Left lung (tissue), 10 donors: ENCODE data around the gene C6orf47. TPM values are rescaled to one million over a fixed set of nuclear protein-coding genes. Genes with fewer than 3 reads are reported as not detected.

ENCODE experiments used
- ATAC-seq: fragments of 200-7000 bp; cut with Tn5 transposase; one replicate; pipeline ENCODE4 v1.9.1; 2020; ENCODE audit warnings: moderate library complexity
- DNase-seq, 4 donors: peaks; one replicate each; pipeline ENCODE4 v3.0.0-alpha.2; 2013 to 2020
- H3K27ac ChIP-seq, 2 donors: fragments of 200-600 bp; sonication (generic) in 1 of 2; one replicate each; pipeline versions ENCODE4 v1.5.0 to v1.8.0; 2020 to 2021
- H3K27me3 ChIP-seq, 2 donors: fragments of 200-600 bp; sonication (generic) in 1 of 2; one replicate each; pipeline versions ENCODE4 v1.5.0 to v1.8.0; 2020 to 2021
- H3K36me3 ChIP-seq, 2 donors: fragments of 200-600 bp; sonication (generic) in 1 of 2; one replicate each; pipeline versions ENCODE4 v1.5.0 to v1.8.0; 2020 to 2021
- H3K4me1 ChIP-seq, 2 donors: fragments of 200-600 bp; one replicate each; pipeline ENCODE4 v1.8.0; 2021
- H3K4me3 ChIP-seq, 2 donors: fragments of 200-600 bp; sonication (generic) in 1 of 2; one replicate each; pipeline versions ENCODE4 v1.5.0 to v1.8.0; 2020 to 2021; ENCODE audit warnings: mild to moderate bottlenecking in 1 of 2
- H3K9me3 ChIP-seq, 2 donors: fragments of 200-600 bp; sonication (generic) in 1 of 2; one replicate each; pipeline versions ENCODE4 v1.5.0 to v1.8.0; 2020 to 2021
- CTCF ChIP-seq, 2 donors: fragments of 200-600 bp; sonication (generic) in 1 of 2; IDR thresholded peaks; one replicate each; pipeline versions ENCODE4 v1.5.0 to v1.8.0; 2021; ENCODE audit warnings: antibody characterized with exemption in 2 of 2
- intact Hi-C, 2 donors: fragments of 100-400 bp; cut with DNase I; formaldehyde crosslinking; loops; one replicate each; pipeline versions ENCODE4 v1.11.2 to v1.14.2; 2022
- polyA plus RNA-seq, 6 donors: library from polyadenylated mRNA; unstranded; fragments of 120-200 nt; gene quantifications; one replicate each; pipeline ENCODE4 v1.2.1, GENCODE V29; 2013; ENCODE audit not compliant: insufficient read length in 6 of 6
- total RNA-seq, 2 donors: library from RNA; stranded (reverse); fragmentation: NEBNext Ultra II Directional; extraction: Animal tissue kit (Norgen Biotek cat#: 25700); gene quantifications; one replicate each; pipeline ENCODE4 v1.2.1, GENCODE V29; 2021
- donor health status: DM: no; HTN: yes; CAD: no.
- donor health status: DM: no; HTN: no; CAD: no.

The C6orf47 gene
- total and polyA plus RNA-seq, 8 donors, result 15.3 to 23.8 (median 18.2) TPM

DNA sequence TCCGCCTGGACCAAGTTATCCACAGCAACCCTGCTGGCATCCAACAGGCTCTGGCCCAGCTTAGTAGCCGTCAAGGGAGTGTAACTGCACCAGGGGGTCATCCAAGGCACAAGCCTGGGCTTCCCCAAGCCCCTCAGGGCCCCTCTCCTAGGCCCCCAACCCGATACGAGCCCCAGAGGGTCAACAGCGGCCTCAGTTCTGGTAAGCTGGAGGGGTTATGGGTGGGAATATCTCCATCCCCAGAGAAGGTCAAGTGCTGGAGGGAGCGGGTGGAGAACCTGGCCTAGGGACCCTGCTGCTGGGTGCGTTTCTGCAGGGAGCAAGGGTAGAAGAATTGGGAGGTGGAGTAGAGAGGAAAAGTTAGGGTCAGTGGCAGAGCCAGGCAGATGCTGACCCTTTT lies 27.1 kb downstream of the C6orf47 start:
- no peak for ATAC-seq
- no peak for DNase-seq
- Histone ChIP-seq H3K27me3 (no peaks in the 10 kb centered on the region), H3K4me3 (no peak overlapping the region), H3K4me1 (no peaks in the 10 kb centered on the region), H3K27ac (no peak overlapping the region), H3K9me3 (no peaks in the 10 kb centered on the region), H3K36me3 (peaks cover 8 to 100% of the 10 kb centered on the region in 2 donors)
- no peak for TF ChIP-seq CTCF (IDR thresholded peaks at IDR 0.05)
- intact Hi-C loops, result no loop called here

- intact Hi-C loops, result no loop called here
- Histone ChIP-seq H3K4me3 (no peak overlapping the region), H3K36me3 (peaks cover 8 to 100% of the 10 kb centered on the region in 2 donors), H3K27me3 (no peaks in the 10 kb centered on the region), H3K9me3 (no peaks in the 10 kb centered on the region), H3K4me1 (no peaks in the 10 kb centered on the region), H3K27ac (no peak overlapping the region)
- ATAC-seq (peak; percentile 5), DNase-seq (no peak)
- no peak for TF ChIP-seq CTCF (IDR thresholded peaks at IDR 0.05)
Measured at GRCh38 chr6:31632279-31632946, 28.2 kb downstream of the C6orf47 start.

- TF ChIP-seq CTCF (IDR thresholded peaks at IDR 0.05), result no peak
Measured at GRCh38 chr6:31631681-31632278, 28.8 kb downstream of the C6orf47 start.

DNA sequence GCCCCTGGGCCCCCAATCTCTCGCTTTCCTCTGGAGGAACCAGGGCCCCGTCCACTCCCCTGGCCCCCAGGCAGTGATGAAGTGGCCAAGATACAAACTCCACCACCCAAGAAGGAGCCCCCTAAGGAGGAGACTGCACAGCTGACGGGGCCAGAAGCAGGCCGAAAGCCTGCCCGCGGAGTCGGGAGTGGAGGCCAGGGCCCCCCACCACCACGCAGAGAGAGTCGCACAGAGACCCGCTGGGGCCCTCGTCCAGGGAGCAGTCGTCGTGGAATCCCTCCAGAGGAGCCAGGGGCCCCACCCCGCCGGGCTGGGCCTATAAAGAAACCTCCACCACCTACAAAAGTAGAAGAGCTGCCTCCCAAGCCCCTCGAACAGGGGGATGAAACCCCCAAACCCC lies 29.4 kb downstream of the C6orf47 start:
- no peak for ATAC-seq
- Histone ChIP-seq H3K27ac (no peak overlapping the region), H3K27me3 (no peaks in the 10 kb centered on the region), H3K36me3 (peaks cover 8 to 100% of the 10 kb centered on the region in 2 donors), H3K4me1 (no peaks in the 10 kb centered on the region), H3K4me3 (no peak overlapping the region), H3K9me3 (no peaks in the 10 kb centered on the region)
- intact Hi-C loops, result no loop called here
- TF ChIP-seq CTCF (IDR thresholded peaks at IDR 0.05), result no peak
- no peak for DNase-seq

More at GRCh38 chr6:31631681-31632278, 28.8 kb downstream of the C6orf47 start:
- H3K4me1 ChIP-seq, result no peaks in the 10 kb centered on the region
- ATAC-seq (peak; percentile 10), DNase-seq (no peak)
- no peaks in the 10 kb centered on the region for H3K9me3 ChIP-seq
- intact Hi-C loops, result no loop called here
- H3K27ac ChIP-seq, result no peak overlapping the region
- peaks cover 8 to 100% of the 10 kb centered on the region in 2 donors for H3K36me3 ChIP-seq
- H3K4me3 ChIP-seq, result no peak overlapping the region
- H3K27me3 ChIP-seq, result no peaks in the 10 kb centered on the region

DNA sequence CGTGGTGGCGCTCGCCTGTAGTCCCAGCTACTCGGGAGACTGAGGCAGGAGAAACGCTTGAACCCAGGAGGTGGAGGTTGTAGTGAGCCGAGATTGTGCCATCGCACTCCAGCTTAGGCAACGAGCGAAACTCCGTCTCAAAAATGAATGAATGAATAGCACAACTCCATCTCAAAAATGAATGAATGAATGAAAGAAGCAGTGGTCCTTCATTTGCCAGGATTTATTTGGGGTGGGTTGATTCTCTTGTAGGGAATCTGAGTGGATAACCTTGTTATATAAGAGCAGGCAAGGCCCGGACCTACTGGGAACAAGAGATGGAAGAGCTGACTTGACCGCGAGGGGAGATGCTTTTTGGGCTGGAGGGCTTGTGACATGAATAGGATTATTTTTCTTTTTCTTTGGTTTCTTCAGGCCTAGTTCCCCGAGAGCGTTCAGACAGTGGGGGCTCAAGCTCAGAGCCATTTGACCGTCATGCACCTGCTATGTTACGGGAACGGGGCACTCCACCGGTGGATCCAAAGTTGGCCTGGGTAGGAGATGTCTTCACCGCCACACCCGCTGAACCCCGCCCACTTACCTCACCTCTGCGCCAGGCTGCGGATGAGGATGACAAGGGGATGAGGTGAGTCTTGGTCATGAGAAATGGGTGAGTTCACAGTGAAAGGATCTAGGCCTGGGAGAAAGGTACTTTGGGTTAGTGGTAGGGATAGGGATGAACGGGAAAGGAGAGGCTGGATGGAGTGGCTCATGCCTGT lies 30.2 kb downstream of the C6orf47 start:
- H3K36me3 ChIP-seq, result peaks cover 8 to 100% of the 10 kb centered on the region in 2 donors
- DNase-seq (no peak), ATAC-seq (no peak)
- no peaks in the 10 kb centered on the region for H3K9me3 ChIP-seq
- H3K27ac ChIP-seq, result no peak overlapping the region
- intact Hi-C loops, result no loop called here
- H3K4me1 ChIP-seq, result no peaks in the 10 kb centered on the region
- H3K27me3 ChIP-seq, result no peaks in the 10 kb centered on the region
- TF ChIP-seq CTCF (IDR thresholded peaks at IDR 0.05), result no peak
- H3K4me3 ChIP-seq, result no peak overlapping the region
